GM12878 (cell line): ENCODE measurements around the gene PCDHA1.

Experiments used
- CTCF ChIP-seq, 3 experiments: IDR thresholded peaks in 2 of 3; conservative IDR thresholded peaks in 1 of 3; 2 replicates each; pipeline ENCODE4 v1.5.1; 2011; ENCODE audit warnings: low read depth in 3 of 3, low read length in 3 of 3, mild to moderate bottlenecking in 3 of 3, control low read depth in 2 of 3, moderate library complexity in 2 of 3, inconsistent platforms in 1 of 3, mixed read lengths in 1 of 3; ENCODE audit not compliant: control insufficient read depth in 2 of 3, insufficient read depth in 1 of 3; ENCODE audit errors: extremely low read depth in 1 of 3
- EP300 ChIP-seq, 2 experiments: fragments of 150-350 bp in 1 of 2; IDR thresholded peaks; 2 replicates each; pipeline ENCODE4 v1.6.1; 2011 to 2012; ENCODE audit warnings: low read depth in 2 of 2, low read length in 2 of 2, borderline replicate concordance in 1 of 2, improper control_type of control experiment in 1 of 2, inconsistent platforms in 1 of 2; ENCODE audit not compliant: control insufficient read depth in 1 of 2
- EZH2 ChIP-seq: IDR thresholded peaks from 2 replicates; pipeline ENCODE4 v1.6.1; 2012; ENCODE audit warnings: low read depth, mild to moderate bottlenecking, control low read depth, inconsistent platforms, low read length, borderline replicate concordance; ENCODE audit not compliant: control insufficient read depth
- HCFC1 ChIP-seq: fragments of 150-350 bp; IDR thresholded peaks from 2 replicates; pipeline ENCODE4 v1.6.1; 2014; ENCODE audit warnings: low read length
- NFYA ChIP-seq: IDR thresholded peaks from 2 replicates; pipeline ENCODE4 v1.6.1; 2011; ENCODE audit warnings: low read depth, mild to moderate bottlenecking, low read length, improper control_type of control experiment, borderline replicate concordance
- NRF1 ChIP-seq: conservative IDR thresholded peaks from 2 replicates; pipeline ENCODE4 v1.6.1; 2011; ENCODE audit warnings: mild to moderate bottlenecking, low read depth, low read length, improper control_type of control experiment
- POLR2A ChIP-seq: IDR thresholded peaks from 2 replicates; pipeline ENCODE4 v1.6.1; 2011; ENCODE audit warnings: low read depth, mild to moderate bottlenecking, low read length
- RAD51 ChIP-seq: fragments of 450-650 bp; IDR thresholded peaks from 2 replicates; pipeline ENCODE4 v1.6.1; 2016; ENCODE audit warnings: moderate library complexity, mild to moderate bottlenecking, inconsistent platforms
- RCOR1 ChIP-seq: conservative IDR thresholded peaks from 2 replicates; pipeline ENCODE4 v1.6.1; 2012; ENCODE audit warnings: low read depth, low read length, improper control_type of control experiment
- SREBF2 ChIP-seq: IDR thresholded peaks from 2 replicates; pipeline ENCODE4 v1.6.1; 2012; ENCODE audit warnings: mild to moderate bottlenecking, low read length
- TF ChIP-seq, protein P1 (sequence below): fragments of 450-650 bp; IDR thresholded peaks from 2 replicates; pipeline ENCODE4 v1.6.1; 2014; ENCODE audit warnings: mild to moderate bottlenecking
- TF ChIP-seq, protein P2 (sequence below): fragments of 450-650 bp; IDR thresholded peaks from 2 replicates; pipeline ENCODE4 v1.6.1; 2017; ENCODE audit warnings: mild to moderate bottlenecking

DNA sequence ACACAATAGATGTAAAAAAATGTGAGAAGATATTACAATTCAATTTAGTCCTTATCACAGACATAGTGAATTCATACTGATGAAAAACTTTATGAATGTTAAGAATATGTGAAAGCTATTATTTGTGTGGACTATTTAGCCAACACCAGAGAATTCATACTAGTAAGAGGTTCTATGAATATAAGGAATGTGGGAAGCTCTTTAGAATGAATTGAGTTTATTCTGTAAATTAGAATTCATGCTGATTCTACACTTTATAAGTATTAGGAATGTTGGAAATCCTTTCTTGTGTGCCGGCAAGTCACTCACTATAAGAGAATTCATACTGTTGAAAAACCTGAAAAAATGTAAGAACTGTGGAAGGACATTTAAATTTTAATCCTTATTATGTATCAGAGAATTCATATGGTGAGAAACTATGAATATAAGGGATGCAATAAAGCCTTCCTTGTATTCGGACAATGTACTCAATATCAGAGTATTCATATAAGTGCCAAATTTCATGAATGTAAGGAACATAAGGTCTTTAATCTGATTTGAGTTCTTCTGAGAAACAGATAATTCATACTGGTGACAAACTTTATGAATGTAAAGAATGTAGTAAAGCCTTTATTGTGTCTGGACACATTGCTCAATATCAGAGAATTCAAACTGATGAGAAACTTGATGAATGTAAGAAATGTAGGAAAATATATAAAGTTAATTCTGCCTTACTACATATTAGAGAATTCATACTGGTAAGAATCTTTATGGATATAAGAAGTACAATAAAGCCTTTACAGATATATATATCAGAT is 21.6 kb upstream of the PCDHA1 start:
- no peak for TF ChIP-seq CTCF (IDR thresholded peaks at IDR 0.05 in 2 of 3, conservative IDR thresholded peaks at IDR 0.05 in 1 of 3; ENCODE audit: control insufficient read depth in 2 of 3, extremely low read depth in 1 of 3, insufficient read depth in 1 of 3, low read depth in 3 of 3, low read length in 3 of 3)
- TF ChIP-seq, protein P1, sequence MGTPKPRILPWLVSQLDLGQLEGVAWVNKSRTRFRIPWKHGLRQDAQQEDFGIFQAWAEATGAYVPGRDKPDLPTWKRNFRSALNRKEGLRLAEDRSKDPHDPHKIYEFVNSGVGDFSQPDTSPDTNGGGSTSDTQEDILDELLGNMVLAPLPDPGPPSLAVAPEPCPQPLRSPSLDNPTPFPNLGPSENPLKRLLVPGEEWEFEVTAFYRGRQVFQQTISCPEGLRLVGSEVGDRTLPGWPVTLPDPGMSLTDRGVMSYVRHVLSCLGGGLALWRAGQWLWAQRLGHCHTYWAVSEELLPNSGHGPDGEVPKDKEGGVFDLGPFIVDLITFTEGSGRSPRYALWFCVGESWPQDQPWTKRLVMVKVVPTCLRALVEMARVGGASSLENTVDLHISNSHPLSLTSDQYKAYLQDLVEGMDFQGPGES, result no peak
- no peak for TF ChIP-seq HCFC1
- no peak for TF ChIP-seq SREBF2
- TF ChIP-seq EZH2, result no peak
- no peak for TF ChIP-seq EP300 (IDR thresholded peaks at IDR 0.05; ENCODE audit: borderline replicate concordance in 1 of 2, control insufficient read depth in 1 of 2, low read depth in 2 of 2, low read length in 2 of 2)
- no peak for TF ChIP-seq NFYA
- no peak for TF ChIP-seq RCOR1
- no peak for TF ChIP-seq RAD51
- no peak for TF ChIP-seq NRF1
- TF ChIP-seq, protein P2, sequence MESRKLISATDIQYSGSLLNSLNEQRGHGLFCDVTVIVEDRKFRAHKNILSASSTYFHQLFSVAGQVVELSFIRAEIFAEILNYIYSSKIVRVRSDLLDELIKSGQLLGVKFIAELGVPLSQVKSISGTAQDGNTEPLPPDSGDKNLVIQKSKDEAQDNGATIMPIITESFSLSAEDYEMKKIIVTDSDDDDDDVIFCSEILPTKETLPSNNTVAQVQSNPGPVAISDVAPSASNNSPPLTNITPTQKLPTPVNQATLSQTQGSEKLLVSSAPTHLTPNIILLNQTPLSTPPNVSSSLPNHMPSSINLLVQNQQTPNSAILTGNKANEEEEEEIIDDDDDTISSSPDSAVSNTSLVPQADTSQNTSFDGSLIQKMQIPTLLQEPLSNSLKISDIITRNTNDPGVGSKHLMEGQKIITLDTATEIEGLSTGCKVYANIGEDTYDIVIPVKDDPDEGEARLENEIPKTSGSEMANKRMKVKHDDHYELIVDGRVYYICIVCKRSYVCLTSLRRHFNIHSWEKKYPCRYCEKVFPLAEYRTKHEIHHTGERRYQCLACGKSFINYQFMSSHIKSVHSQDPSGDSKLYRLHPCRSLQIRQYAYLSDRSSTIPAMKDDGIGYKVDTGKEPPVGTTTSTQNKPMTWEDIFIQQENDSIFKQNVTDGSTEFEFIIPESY, result no peak
- no peak for TF ChIP-seq POLR2A
